HL-60/S4 (cell line): ENCODE data around the gene YIPF5.

ENCODE experiments used
- in situ Hi-C: fragments of 300-500 bp; cut with MboI; formaldehyde crosslinking; loops from 2 replicates; pipeline ENCODE4 v1.14.3; 2022; ENCODE audit warnings: low sequenced_read_pairs

YIPF5 gene

GRCh38 chr5:144131261-144131660 lies 39.2 kb downstream of the YIPF5 start:
- in situ Hi-C loops, result no loop called here

- in situ Hi-C loops, result no loop called here
These were observed 40.2 kb downstream of the YIPF5 start for GRCh38 chr5:144130306-144130705.

GRCh38 chr5:144128844-144129243 lies 41.6 kb downstream of the YIPF5 start:
- in situ Hi-C loops, result no loop called here

GRCh38 chr5:144126707-144127106 lies 43.8 kb downstream of the YIPF5 start:
- in situ Hi-C loops, result no loop called here

GRCh38 chr5:144125163-144125726 lies 45.2 kb downstream of the YIPF5 start:
- in situ Hi-C loops, result no loop called here

- in situ Hi-C loops, result no loop called here
These were observed 47.8 kb downstream of the YIPF5 start for GRCh38 chr5:144122641-144123040.

- in situ Hi-C loops, result no loop called here
These were observed 48.4 kb downstream of the YIPF5 start for GRCh38 chr5:144122081-144122480.

- in situ Hi-C loops, result no loop called here
These were observed 48.9 kb downstream of the YIPF5 start for GRCh38 chr5:144121577-144121976.

DNA sequence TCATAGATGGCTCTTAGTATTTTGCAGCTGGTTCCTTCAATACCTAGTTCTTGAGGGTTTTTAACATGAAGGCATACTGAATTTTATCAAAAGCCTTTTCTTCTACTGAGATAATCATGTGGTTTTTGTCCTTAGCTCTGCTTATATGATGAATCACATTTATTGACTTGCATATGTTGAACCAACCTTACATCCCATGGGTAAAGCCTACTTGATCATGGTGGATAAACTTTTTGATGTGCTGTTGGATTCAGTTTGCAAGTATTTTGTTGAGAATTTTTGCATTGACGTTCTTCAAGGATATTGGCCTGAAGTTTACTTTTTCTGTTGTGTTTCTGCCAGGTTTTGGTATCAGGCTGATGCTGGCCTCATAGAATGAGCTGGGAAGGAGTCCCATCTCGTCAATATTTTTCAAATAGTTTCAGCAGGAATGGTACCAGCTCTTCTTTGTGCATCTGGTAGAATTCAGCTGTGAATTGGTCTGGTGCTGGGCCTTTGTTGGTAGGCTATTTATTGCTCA lies 49.7 kb downstream of the YIPF5 start:
- in situ Hi-C loops, result no loop called here

- in situ Hi-C loops, result no loop called here
These were observed 53.0 kb downstream of the YIPF5 start for GRCh38 chr5:144117412-144117811.

- in situ Hi-C loops, result no loop called here
These were observed 55.9 kb downstream of the YIPF5 start for GRCh38 chr5:144114571-144114970.
